Astrocyte of the hippocampus (primary cell): ENCODE results near the gene DAAM1.

Source experiments
- DNase-seq: peaks from one replicate; pipeline ENCODE4 v3.0.0; 2011; ENCODE audit warnings: low read depth, low spot score

DAAM1 gene

DNA sequence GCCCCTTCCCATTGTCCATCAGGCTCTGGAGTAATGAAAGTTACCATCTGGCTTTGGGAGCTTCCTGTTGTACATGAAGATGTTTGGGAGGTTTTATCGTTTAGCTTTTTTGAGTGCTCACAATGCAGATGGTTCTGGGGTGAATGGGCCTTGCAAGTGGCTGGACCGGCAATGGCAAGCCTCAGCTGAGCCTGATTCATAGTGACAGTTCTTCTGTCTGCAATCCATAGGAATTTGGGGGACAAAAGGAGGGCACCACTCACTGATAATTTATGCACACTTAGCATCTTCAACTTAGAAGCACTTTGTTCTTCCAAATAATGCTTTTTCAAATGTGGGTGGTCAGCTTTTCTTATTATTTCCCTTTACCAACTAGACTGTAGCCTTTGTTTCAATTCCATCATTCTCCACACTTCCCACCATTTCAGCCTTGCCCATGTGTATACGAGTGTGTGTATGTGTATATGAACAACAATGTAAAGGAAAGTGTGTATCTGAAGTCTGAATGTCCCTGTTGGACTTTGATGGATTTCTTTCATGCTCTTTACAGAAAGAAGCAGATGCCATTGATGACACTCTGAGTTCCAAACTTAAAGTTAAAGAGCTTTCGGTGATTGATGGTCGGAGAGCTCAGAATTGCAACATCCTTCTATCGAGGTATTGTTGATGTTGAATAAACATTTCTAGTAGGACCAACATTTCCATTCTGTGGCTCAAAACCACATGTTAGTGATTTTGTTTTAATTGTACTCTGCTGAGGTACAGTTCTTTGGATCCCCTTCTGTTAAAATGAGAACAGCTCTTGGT, 151.3 kb downstream of the DAAM1 start:
- DNase-seq = no peak

DNA sequence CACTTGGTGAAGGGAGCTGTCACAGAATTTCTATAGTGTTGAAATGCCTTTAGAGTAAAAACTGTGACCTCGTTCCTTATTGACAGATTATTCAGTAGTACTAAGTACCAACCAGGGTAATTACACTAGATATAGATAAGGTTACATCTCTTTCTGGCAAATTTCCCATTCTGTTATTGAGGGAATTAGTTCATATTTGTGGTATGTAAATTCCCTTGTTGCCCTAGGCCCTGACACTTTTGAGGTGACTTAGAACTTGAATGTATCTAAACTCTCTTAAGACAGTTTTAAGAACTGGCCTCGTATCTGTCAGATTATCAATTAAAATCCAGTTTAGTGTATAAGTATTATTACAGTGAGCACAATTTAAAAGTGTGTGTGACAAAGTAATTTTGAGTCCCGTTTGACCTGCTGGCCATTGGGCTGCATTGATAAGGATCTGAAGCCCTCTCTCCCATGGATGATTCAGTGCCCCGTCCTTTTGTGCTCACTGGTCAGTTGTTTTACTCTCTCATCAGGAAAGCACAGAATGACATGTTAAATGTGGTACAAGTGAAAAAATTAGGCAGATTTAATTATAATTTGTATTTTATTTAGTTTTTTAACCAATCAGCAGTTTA, 153.5 kb downstream of the DAAM1 start:
- no peak for DNase-seq

DNA sequence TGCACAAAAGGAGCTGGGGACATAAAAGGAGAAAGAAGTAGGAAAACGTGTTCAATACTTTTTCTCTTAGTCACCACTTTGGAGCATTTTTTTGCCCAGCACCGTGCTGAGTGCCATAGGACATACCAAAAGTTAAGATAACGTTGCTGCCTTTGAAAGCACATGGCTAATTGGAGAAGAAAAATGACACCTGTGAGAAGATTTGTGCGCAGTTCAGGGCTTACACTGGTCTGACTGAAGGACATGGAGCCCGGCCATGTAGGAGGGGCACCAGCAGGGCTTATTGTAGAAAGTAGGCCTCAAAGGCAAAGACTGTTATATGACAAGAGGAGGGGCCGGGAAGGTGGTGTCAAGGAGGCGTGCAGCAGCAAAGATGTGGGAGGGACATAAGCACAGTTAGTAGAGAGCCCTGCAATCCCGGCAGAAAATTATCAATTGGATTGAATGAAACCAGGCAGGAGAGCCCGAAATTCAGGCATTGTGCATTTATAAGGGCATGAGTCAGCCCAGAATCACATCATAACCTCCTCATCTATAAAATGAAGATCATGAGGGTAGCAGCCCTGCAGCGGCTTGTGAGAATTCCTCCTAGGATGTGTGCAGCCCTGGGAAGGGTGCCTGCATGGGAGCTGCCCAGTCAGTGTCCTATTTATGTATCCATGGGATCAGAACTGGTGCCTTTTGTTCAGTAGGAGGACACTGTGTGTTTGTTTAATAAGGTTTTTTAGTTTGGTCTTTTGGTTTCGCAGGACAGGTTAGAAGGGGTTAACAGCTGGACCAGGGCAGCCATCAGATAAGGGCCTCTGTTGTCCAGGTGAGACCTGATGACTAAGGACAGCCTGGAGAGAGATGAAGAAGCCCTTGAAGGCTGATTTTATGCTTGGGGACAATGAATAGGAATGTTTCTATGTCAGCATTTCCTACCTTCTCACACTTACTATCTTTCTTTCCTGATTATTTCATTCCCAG, 154.3 kb downstream of the DAAM1 start:
- DNase-seq = peak; percentile 78

DNA sequence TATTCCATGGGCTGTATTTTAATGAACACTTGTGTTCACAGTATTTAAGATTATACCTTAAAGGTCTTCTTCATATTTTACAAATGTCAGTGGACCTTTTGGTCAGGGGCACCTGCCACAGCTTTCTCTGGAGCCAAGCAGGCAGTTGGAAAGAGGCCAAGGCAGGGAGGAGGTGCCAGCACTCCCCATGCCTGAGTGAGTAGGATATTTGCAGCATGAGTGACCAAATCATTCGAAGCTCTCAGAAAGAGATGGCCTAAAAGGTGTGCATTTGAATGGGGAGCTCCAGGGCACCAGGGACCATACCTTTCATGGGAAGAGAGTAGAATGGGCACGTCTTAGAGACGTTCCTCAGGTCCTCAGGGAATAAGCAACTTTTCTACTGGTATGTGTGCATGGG, 155.1 kb downstream of the DAAM1 start:
- DNase-seq = peak; percentile 62

DNA sequence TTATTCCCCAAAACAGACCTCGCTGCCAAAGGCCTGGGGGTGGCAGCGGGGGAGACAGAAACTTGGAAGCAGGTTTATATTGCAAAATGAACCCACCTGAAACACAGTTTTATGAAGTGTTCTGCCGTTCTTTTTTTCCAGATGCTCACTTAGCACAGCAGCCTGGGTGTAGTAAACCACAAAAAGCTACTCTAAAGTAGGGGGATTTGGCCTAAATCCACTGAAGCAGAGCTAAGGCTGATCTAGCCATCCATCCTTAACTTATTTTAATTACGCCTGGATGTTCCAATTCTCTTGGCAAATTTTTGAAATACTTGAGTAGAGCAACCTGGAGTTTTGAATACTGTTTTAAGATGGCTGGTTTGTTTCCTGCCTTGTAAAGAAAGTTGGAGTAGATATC, 155.5 kb downstream of the DAAM1 start:
- DNase-seq = peak; percentile 58

DNA sequence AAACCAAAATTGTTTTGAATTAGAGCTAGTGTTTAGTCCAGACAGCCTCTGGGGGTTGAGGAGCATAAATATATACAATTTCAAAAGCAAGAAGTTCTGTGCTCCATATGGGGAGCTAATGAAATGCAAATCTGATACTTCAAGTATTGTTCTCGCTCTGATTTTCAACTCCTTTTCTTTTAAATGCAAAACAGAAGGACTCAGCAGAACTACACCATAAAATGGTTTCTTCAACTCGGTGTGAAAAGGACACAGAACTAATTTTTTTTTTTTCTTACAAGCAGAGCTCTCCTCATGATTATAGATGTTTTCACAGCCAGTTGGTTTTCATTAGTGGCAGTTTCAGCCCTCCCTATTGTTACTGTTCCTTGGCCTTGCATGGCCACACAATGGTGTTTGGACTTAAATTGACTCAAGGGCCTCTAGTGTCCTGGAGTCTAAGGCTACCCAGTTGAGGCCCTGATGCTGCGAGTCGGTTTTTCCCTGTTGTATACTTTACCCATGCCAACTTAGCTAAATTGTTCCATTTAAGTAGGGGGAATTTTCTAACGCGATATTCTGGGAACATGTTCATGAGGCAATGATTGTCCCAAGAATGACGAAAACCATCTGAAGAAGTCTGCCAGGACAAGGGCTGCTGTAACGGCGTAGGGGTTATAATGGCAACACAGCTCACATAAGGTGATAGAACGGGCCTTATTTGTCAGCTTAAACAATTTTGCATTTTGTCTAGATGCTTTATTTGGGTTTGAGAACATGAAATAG, 156.4 kb downstream of the DAAM1 start:
- no peak for DNase-seq

DNA sequence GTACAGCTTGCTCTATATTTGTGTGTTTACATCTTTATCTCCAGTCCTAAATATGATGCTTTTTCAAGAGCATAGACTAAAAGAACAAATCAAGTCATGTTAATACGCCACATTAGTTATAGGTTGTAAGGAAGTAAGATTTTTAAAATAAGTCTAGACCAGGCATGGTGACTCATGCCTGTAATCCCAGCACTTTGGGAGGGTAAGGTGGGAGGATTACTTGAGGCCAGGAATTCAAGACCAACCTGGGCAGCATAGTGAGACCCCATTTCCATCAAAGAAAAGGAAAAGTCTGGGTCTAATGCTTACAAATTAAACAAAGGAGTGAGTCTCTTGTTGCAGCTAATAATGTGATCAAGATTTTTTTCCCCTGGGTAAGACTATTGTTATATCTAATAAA, 157.9 kb downstream of the DAAM1 start:
- DNase-seq = no peak

DNA sequence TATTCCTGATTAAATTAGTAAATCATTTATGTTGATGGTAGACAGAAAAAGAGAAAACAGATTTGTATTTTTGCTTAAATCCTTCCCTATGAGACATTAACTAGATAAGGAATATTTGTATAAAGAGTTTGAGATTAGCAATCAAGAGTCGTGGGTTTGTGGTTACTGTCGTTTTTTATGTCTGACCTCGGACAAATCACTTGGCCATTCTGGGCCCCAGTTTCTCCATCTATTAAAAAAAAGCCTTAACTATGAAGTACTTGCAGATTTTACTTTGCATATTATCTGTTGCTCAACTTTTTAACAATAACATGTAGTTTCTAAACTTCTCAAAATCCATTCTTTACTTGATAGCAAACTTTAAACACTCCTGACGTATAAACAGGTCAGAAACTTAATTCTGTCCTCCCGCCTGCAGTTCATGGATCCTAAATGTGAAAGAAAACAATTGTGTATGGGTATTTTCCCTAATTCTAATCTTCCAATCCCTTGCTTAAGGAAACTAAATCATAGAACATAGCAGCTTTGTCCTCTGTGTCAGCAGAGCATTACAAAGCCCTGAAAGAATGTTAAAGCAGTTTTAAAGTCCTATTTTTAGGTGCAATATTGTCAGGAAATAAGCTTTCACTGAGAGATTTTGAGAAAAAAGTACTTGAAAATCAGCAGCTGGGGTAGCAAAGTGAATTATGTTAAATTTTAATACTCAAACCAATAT, 158.5 kb downstream of the DAAM1 start:
- DNase-seq = peak; percentile 28

DNA sequence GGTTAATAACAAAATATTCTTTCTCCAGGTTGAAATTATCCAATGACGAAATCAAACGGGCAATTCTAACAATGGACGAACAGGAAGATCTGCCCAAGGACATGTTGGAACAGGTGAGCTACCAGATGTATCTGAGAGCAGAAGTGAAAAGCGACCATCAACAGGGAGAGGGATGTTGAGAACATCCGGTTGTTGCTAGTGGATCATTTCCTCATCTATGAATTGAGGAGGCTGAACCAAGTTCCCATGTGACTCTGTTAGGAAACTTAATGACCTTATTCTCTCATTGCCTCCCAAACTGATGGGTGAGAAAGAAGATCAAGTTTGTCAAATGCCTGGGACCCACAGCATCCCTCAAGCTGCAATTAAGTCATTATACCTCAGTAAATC, 159.0 kb downstream of the DAAM1 start:
- no peak for DNase-seq

DNA sequence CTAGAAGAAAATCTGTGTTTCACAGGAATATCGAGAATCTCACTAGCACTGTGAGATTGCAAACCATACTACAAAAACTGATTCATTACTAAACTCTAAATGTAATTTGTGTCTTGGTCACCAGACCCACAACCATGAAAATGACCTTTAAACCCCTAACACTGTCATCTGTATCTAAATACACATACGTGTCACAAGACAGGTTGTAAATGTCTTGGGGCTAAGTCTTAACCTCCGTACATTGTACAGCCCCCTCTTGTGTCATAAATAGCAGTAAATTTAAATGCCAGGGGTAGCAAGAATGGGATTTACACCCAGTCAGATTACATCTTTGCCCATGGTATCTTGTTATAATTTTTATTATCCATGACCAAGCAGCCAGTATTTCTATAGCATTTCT, 159.4 kb downstream of the DAAM1 start:
- DNase-seq = no peak

DNA sequence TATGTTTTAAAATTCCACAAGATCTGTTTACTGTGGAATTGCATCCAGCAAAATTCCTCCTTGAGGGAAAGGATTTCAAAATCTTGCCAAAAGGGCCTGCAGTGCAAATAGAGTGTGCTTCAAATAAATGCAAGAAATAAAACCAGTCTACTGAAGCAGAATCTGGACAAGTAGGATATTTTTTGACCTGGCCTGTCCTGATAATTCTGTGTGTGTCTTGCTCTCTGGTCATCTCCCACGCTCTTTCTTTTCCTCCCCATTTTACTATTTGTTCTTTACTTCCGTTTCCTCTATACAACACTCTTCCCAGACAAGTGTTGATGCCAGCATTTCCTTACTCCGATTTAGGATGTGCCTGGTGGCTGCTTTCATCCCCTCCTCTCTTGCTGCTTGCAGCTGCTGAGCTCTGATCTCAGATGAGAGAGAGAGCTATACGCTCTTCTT, 160.8 kb downstream of the DAAM1 start:
- DNase-seq = no peak

DNA sequence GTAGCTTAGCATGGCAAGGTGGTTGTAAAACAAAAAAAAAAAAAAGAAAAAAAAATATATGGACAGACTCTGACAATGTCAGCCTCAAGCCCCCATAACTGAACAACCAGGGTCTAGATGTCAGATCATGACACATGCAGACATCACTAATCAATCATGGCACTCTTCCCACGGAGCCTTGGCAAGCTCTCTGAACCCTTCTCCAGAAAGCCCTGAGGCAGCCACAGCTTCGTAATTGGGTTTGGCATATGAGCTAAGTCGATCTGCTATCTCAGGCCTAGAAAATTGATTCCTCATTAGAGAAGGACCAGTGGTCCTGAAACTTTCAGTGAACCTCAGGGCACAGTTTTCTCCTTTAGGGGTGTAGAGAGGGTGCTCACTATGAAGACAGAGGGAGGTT, 164.5 kb downstream of the DAAM1 start:
- no peak for DNase-seq

DNA sequence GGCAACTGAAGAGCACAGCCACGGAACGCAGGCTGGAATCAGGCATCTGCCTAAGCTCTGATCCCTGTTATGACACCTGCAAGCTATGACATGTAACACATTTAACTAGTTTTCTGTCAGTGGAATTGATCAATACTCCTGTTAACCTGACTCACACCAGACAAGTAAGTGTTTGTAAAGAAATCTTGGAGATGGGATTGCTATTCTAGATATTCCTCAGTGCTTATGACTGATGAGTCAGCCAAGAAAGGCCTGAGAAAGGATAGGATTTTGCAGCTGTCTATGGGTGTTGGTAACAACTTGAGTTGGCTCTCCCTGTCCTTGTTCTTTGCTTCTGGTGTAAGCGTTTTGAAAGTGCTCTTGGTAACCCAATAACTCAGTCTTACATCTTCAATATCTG, 166.2 kb downstream of the DAAM1 start:
- DNase-seq = no peak

DNA sequence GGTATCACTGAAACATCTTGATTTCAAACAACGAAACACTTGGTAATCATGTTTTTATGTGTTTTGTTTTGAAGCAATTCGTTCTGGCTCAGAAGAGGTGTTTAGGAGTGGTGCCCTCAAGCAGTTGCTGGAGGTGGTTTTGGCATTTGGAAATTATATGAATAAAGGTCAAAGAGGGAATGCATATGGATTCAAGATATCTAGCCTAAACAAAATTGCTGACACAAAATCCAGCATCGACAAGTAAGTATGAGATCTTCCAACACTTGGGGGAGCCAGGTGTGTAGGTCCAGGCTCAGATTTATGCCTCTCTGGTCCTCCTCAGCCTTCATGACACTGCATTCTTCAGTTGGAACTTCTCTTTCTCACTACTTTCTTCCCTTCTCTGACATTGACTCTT, 166.6 kb downstream of the DAAM1 start:
- no peak for DNase-seq

DNA sequence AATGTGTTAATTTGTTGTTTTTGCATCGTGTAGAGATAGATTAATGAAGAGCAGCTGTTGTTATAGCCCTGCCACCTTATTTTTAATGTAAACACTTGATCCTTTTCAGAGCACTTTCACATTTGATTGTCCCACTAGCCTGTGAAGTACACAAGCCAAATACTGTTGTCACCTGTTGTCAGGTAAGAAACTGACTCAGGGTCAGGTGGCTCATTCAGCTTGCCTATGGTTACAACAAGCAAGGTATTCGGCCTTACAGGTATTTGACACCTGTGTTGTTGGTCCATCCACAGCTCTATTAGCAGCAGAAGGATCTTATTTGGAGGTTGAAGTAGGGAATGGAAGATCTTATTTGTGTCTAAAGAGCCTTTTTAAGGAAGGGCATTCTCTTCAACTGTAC, 167.8 kb downstream of the DAAM1 start:
- DNase-seq = no peak

DNA sequence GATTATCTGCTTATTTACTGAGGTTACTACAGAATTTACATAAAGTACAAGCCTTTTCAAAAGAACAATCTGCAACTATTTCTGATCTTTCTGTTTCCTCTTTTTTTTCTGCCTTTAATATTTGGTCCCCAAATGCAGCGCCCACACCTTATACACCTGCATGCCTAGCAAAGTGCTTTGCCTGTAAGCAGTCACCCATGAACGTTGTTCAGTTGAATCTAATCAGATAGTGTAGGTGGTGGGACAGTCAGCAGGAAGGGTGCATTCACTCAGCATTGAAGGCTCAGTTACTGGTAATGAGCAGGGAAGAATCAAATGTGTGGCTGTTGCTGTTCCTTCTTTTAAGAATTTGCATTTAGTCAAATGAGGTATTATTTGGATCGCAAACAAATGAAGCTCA, 168.3 kb downstream of the DAAM1 start:
- no peak for DNase-seq

DNA sequence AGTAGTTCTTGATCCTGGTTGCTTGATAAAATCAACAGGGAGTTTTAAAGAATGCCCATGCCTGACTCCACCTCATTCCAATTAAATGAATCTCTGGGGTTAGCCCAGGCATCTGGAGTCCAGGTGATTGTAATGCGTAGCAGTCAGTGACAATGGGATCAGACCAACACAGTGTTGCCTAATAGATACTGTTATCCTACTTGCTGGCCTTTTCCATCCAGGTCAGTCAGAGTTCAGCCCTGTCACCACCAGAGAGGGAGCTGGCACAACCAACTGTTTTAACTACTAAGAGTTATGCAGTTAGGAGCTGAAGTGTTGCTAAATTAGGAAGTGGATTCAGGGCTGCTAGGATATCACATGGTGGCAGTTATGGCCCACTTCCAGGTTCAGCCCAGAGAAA, 169.6 kb downstream of the DAAM1 start:
- peak; percentile 75 for DNase-seq

DNA sequence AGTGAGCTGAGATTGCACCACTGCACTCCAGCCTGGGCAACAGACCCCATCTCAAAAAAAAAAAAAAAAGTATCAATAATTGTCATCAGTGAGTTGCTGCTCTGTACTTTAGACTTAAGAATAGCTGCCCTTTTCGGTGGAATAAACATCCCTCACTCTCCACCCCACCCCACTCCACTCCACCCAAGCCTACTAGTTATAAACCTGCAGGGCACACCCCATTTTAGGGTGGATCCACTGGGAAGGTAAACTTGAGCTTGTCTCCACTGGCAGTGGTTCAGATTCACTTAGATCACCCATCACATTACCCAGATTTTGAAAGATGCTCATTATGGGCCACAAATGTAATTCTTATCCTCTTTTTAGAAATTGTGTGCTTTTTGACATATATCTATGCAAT, 170.3 kb downstream of the DAAM1 start:
- DNase-seq = no peak

DNA sequence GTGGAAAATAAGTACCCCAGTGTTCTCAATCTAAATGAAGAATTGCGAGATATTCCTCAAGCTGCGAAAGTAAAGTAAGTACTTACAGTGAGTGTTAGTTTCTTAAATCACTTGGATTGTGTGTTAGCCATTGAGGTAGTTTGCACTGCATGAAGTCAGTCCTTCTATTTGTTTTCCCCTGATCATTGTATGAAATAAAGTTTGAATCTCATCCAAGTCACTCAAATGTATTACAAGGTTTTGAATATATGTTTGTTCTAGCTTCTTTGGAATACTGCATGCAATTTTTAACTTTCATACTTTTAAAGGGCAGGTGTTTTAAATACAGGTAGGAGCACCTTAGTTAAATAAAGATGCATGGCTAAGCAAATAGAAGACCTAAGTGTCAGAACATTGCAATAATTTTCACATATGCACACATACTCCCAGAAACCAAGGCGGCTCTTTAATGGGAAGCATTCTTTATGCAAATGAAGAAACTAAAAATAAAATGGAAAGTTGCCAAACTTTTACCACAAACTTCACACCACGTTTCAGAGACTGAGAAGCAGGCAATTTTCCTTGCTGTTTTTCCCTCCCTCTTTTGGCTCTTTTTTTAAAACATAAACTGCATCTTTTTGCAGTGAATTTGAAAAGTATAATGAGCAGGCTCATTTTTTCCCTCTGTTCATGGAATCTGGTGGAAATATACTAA, 171.1 kb downstream of the DAAM1 start:
- peak; percentile 68 for DNase-seq

DNA sequence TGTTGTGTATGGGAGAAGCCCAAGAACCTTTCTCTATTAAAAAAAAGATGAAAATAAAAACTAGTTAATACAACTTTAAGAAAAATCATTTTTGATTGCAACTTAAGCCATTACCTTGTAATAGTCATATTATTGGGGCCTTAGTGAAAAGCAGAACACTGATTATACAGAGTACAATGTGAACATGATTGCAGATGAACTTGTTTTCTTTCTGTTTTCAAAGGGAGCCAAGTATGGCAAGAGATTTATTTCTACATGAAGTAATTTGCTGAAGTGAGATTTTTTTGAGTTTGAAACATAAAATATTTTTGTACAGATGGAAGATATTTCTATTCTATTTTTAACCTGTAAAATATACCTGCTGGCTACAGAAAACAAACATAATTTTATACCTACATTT, 171.8 kb downstream of the DAAM1 start:
- no peak for DNase-seq
